HepG2 (cell line): ENCODE results near the gene ABTB2. TPM values are rescaled to one million over a fixed set of nuclear protein-coding genes. Genes with fewer than 3 reads are reported as not detected.

Source experiments
- ATAC-seq: fragments of 200-7000 bp; cut with Tn5 transposase; 3 replicates; pipeline ENCODE4 v1.9.1; 2020; ENCODE audit warnings: mild to moderate bottlenecking, moderate library complexity
- BruUV-seq: library from RNA; stranded (reverse); fragments of 400-500 nt; replicated peaks from 2 replicates; lab custom pipeline; 2021; lab: Mats Ljungman, UMichigan
- CTCF ChIA-PET: fragments of 300-600 bp; formaldehyde crosslinking; extraction: SDS; loops from one replicate; lab custom pipeline; 2021; ENCODE audit warnings: low total read pairs, inconsistent platforms, low intra/inter-chr PET ratio; lab: Yijun Ruan, JAX
- POLR2A ChIA-PET: fragments of 350-600 bp; sonication (Branson Sonifier 250); formaldehyde crosslinking; loops from one replicate; lab custom pipeline; 2020; ENCODE audit warnings: antibody characterized with exemption, inconsistent platforms; lab: Yijun Ruan, JAX
- DNase-seq: peaks from one replicate; pipeline ENCODE4 v3.0.0-alpha.2; 2015; ENCODE audit warnings: low spot score
- FAIRE-seq: peaks from 3 replicates; lab custom pipeline; 2011; peaks lifted over from hg19 to GRCh38; lab: Jason Lieb, UNC
- H2AFZ ChIP-seq: one replicate; pipeline ENCODE4 v1.6.1; 2011; ENCODE audit warnings: low read length, inconsistent platforms
- H3K27ac ChIP-seq: fragments of 300-600 bp; 3 replicates; pipeline ENCODE4 v1.8.0; 2011; ENCODE audit warnings: mixed run types, mild to moderate bottlenecking, mixed read lengths, low read length, inconsistent platforms; ENCODE audit not compliant: insufficient read depth; ENCODE audit errors: extremely low read length
- H3K27me3 ChIP-seq, 2 experiments: fragments of 200-600 bp in 1 of 2; 2 replicates in 1 of 2; 3 replicates in 1 of 2; pipeline versions ENCODE4 v1.6.0 to v1.8.0; 2011; ENCODE audit warnings: low read length in 2 of 2, mild to moderate bottlenecking in 2 of 2, moderate library complexity in 2 of 2, inconsistent platforms in 1 of 2; ENCODE audit not compliant: insufficient read depth in 2 of 2, control insufficient read depth in 1 of 2
- H3K36me3 ChIP-seq, 2 experiments: fragments of 200-600 bp in 1 of 2; replicated peaks in 1 of 2; 2 replicates in 1 of 2; 3 replicates in 1 of 2; pipeline versions ENCODE4 v1.5.1 to v1.8.0; 2011; ENCODE audit warnings: low read length in 2 of 2, inconsistent platforms in 1 of 2; ENCODE audit not compliant: insufficient read depth in 2 of 2, control insufficient read depth in 1 of 2
- H3K4me1 ChIP-seq: 2 replicates; pipeline ENCODE4 v1.5.1; 2012; ENCODE audit warnings: low read length, inconsistent platforms; ENCODE audit not compliant: insufficient read depth
- H3K4me2 ChIP-seq: 2 replicates; pipeline ENCODE4 v1.6.0; 2011; ENCODE audit warnings: low read depth, low read length, inconsistent platforms
- H3K4me3 ChIP-seq, 3 experiments: fragments of 200-600 bp in 1 of 3; sonication (generic), shearing (Covaris generic) in 1 of 3; replicated peaks in 1 of 3; 2 replicates each; pipeline ENCODE4 v1.5.1; 2011 to 2016; ENCODE audit warnings: low read length in 3 of 3, inconsistent platforms in 2 of 3, low read depth in 2 of 3, mild to moderate bottlenecking in 2 of 3, control low read depth in 1 of 3, mixed read lengths in 1 of 3; ENCODE audit not compliant: insufficient read depth in 1 of 3
- H3K79me2 ChIP-seq: one replicate; pipeline ENCODE4 v1.6.1; 2011; ENCODE audit warnings: low read length, inconsistent platforms; ENCODE audit not compliant: insufficient read depth
- H3K9ac ChIP-seq: 2 replicates; pipeline ENCODE4 v1.6.0; 2011; ENCODE audit warnings: mild to moderate bottlenecking, low read depth, low read length, inconsistent platforms; ENCODE audit not compliant: insufficient read depth
- H3K9me3 ChIP-seq: 2 replicates; pipeline ENCODE4 v1.5.1; 2012; ENCODE audit warnings: mild to moderate bottlenecking, low read length
- H4K20me1 ChIP-seq: 2 replicates; pipeline ENCODE4 v1.6.0; 2011; ENCODE audit warnings: inconsistent platforms, mild to moderate bottlenecking, low read length, moderate library complexity; ENCODE audit not compliant: insufficient read depth
- ARID2 ChIP-seq: sonication (generic); formaldehyde crosslinking; IDR thresholded peaks from 2 replicates; pipeline ENCODE4 v1.8.1; 2022; ENCODE audit warnings: mild to moderate bottlenecking, missing genetic modification reagents, borderline replicate concordance
- BHLHE40 ChIP-seq: IDR thresholded peaks from 2 replicates; pipeline ENCODE4 v1.6.1; 2011; ENCODE audit warnings: low read length, improper control_type of control experiment
- HMG20B ChIP-seq: conservative IDR thresholded peaks from 2 replicates; pipeline ENCODE4 v1.6.1; 2016; ENCODE audit warnings: missing genetic modification reagents, missing compliant biosample characterization
- HOXD1 ChIP-seq: sonication (generic); formaldehyde crosslinking; IDR thresholded peaks from 2 replicates; pipeline ENCODE4 v1.5.0; 2020; ENCODE audit warnings: missing genetic modification reagents
- MTF1 ChIP-seq: sonication (generic); formaldehyde crosslinking; IDR thresholded peaks from 2 replicates; pipeline ENCODE4 v1.5.0; 2020; ENCODE audit warnings: missing genetic modification reagents
- SP2 ChIP-seq: sonication (generic); formaldehyde crosslinking; IDR thresholded peaks from 2 replicates; pipeline ENCODE4 v1.5.1; 2020; ENCODE audit warnings: mild to moderate bottlenecking, missing genetic modification reagents
- ZNF674 ChIP-seq: sonication (generic); formaldehyde crosslinking; IDR thresholded peaks from 2 replicates; pipeline ENCODE4 v1.5.0; 2020; ENCODE audit warnings: low read depth, mild to moderate bottlenecking, missing genetic modification reagents
- ZSCAN30 ChIP-seq: sonication (generic); formaldehyde crosslinking; IDR thresholded peaks from 2 replicates; pipeline ENCODE4 v1.5.0; 2020; ENCODE audit warnings: mild to moderate bottlenecking, missing genetic modification reagents
- WGBS: methylation state at CpG from one replicate; pipeline ENCODE4 v1.1.6; 2017; ENCODE audit warnings: low lambda C conversion rate; 5-methylcytosine and 5-hydroxymethylcytosine counted together
- in situ Hi-C: cut with HindIII; loops from 2 replicates; pipeline ENCODE4 v1.10.0; 2017; ENCODE audit warnings: low pct_unique_long_range_greater_than_20kb; ENCODE audit not compliant: extremely low pct_ligation_motif_present
- intact Hi-C: fragments of 100-400 bp; cut with micrococcal nuclease; formaldehyde crosslinking; loops from one replicate; pipeline ENCODE4 v1.10.0; 2022; ENCODE audit not compliant: unreplicated experiment
- polyA plus RNA-seq, 8 experiments: library from polyadenylated mRNA; depleted of rRNA in 3 of 8; stranded (reverse) in 7 of 8; unstranded in 1 of 8; fragments of >200 nt; fragmentation: Illumina TruSeq in 4 of 8; extraction: Trizol in 4 of 8; gene quantifications; 2 replicates each; pipeline versions ENCODE4 v1.2.1 to v1.2.3, GENCODE V29; 2011 to 2016; ENCODE audit warnings: low read depth in 4 of 8, missing spikeins in 1 of 8, mixed read lengths in 1 of 8; ENCODE audit not compliant: insufficient read depth in 1 of 8
- total RNA-seq, 5 experiments: library from RNA; depleted of rRNA; stranded (reverse); fragments of >200 nt; fragmentation: Illumina TruSeq; extraction: Trizol; gene quantifications; 2 replicates each; pipeline ENCODE4 v1.2.3, GENCODE V29; 2016; ENCODE audit warnings: low read depth in 1 of 5
- TF ChIP-seq, protein P1 (sequence below): sonication (generic); formaldehyde crosslinking; IDR thresholded peaks from 2 replicates; pipeline ENCODE4 v1.5.1; 2020; ENCODE audit warnings: missing genetic modification reagents, mild to moderate bottlenecking, borderline replicate concordance
- TF ChIP-seq, protein P2 (sequence below): IDR thresholded peaks from 2 replicates; pipeline ENCODE4 v1.6.1; 2012; ENCODE audit warnings: inconsistent platforms
- TF ChIP-seq, protein P3 (sequence below): sonication (generic); formaldehyde crosslinking; IDR thresholded peaks from 2 replicates; pipeline ENCODE4 v1.5.0; 2020; ENCODE audit warnings: mild to moderate bottlenecking, missing genetic modification reagents, borderline replicate concordance

The ABTB2 gene
- total and polyA plus RNA-seq, 2 of the 13 experiments (the other 11 are each of a cell fraction or from before 2014, with no cell fraction given) = 5.1 to 15.4 TPM

DNA sequence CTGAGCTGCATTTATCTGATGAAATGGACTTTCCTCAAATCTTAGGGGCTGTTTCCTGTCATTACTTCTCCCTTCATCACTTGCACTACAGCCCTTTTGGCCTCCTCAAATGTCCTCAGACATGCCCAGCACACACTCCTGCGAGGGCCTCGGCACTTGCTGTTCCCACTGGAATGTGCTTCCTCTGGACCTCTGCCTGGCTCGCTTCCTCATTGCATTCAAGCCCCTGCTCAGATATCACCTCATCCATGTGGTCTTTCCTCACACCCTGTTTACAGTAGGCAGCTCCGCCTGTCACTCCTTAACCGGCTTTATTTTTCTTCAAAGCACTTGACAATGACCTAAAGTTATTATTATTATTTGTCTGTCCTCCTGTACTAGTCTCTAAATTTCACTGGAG, 243.3 kb downstream of the ABTB2 start:
- over 99% methylated on average over 5 of the region's 5 CpGs for WGBS
- H3K9me3 ChIP-seq = no peaks in the 10 kb centered on the region
- CTCF ChIA-PET = no interaction called here
- no peaks in the 10 kb centered on the region for H3K4me1 ChIP-seq
- ATAC-seq (no peak), DNase-seq (no peak), FAIRE-seq (no peak)
- no peaks in the 10 kb centered on the region for H3K27me3 ChIP-seq
- H3K4me2 ChIP-seq = no peak overlapping the region
- H3K36me3 ChIP-seq = peaks cover 41 to 94% of the 10 kb centered on the region in 2 experiments
- no peak overlapping the region for H2AFZ ChIP-seq
- no peak overlapping the region for H3K4me3 ChIP-seq
- intact Hi-C loops (no loop called here), in situ Hi-C loops (no loop called here)
- TF ChIP-seq, protein P1, sequence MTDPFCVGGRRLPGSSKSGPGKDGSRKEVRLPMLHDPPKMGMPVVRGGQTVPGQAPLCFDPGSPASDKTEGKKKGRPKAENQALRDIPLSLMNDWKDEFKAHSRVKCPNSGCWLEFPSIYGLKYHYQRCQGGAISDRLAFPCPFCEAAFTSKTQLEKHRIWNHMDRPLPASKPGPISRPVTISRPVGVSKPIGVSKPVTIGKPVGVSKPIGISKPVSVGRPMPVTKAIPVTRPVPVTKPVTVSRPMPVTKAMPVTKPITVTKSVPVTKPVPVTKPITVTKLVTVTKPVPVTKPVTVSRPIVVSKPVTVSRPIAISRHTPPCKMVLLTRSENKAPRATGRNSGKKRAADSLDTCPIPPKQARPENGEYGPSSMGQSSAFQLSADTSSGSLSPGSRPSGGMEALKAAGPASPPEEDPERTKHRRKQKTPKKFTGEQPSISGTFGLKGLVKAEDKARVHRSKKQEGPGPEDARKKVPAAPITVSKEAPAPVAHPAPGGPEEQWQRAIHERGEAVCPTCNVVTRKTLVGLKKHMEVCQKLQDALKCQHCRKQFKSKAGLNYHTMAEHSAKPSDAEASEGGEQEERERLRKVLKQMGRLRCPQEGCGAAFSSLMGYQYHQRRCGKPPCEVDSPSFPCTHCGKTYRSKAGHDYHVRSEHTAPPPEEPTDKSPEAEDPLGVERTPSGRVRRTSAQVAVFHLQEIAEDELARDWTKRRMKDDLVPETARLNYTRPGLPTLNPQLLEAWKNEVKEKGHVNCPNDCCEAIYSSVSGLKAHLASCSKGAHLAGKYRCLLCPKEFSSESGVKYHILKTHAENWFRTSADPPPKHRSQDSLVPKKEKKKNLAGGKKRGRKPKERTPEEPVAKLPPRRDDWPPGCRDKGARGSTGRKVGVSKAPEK = no peak
- TF ChIP-seq SP2 (CRISPR knock-in tag) = no peak
- no peak for TF ChIP-seq HOXD1
- TF ChIP-seq BHLHE40 = no peak
- TF ChIP-seq, protein P2, sequence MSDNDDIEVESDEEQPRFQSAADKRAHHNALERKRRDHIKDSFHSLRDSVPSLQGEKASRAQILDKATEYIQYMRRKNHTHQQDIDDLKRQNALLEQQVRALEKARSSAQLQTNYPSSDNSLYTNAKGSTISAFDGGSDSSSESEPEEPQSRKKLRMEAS = no peak
- TF ChIP-seq MTF1 (CRISPR knock-in tag) = no peak
- TF ChIP-seq HMG20B = no peak
- no peak for TF ChIP-seq ZSCAN30 (CRISPR knock-in tag)
- no peak for TF ChIP-seq ARID2 (CRISPR knock-in tag)
- TF ChIP-seq ZNF674 (CRISPR knock-in tag) = no peak
- TF ChIP-seq, protein P3, sequence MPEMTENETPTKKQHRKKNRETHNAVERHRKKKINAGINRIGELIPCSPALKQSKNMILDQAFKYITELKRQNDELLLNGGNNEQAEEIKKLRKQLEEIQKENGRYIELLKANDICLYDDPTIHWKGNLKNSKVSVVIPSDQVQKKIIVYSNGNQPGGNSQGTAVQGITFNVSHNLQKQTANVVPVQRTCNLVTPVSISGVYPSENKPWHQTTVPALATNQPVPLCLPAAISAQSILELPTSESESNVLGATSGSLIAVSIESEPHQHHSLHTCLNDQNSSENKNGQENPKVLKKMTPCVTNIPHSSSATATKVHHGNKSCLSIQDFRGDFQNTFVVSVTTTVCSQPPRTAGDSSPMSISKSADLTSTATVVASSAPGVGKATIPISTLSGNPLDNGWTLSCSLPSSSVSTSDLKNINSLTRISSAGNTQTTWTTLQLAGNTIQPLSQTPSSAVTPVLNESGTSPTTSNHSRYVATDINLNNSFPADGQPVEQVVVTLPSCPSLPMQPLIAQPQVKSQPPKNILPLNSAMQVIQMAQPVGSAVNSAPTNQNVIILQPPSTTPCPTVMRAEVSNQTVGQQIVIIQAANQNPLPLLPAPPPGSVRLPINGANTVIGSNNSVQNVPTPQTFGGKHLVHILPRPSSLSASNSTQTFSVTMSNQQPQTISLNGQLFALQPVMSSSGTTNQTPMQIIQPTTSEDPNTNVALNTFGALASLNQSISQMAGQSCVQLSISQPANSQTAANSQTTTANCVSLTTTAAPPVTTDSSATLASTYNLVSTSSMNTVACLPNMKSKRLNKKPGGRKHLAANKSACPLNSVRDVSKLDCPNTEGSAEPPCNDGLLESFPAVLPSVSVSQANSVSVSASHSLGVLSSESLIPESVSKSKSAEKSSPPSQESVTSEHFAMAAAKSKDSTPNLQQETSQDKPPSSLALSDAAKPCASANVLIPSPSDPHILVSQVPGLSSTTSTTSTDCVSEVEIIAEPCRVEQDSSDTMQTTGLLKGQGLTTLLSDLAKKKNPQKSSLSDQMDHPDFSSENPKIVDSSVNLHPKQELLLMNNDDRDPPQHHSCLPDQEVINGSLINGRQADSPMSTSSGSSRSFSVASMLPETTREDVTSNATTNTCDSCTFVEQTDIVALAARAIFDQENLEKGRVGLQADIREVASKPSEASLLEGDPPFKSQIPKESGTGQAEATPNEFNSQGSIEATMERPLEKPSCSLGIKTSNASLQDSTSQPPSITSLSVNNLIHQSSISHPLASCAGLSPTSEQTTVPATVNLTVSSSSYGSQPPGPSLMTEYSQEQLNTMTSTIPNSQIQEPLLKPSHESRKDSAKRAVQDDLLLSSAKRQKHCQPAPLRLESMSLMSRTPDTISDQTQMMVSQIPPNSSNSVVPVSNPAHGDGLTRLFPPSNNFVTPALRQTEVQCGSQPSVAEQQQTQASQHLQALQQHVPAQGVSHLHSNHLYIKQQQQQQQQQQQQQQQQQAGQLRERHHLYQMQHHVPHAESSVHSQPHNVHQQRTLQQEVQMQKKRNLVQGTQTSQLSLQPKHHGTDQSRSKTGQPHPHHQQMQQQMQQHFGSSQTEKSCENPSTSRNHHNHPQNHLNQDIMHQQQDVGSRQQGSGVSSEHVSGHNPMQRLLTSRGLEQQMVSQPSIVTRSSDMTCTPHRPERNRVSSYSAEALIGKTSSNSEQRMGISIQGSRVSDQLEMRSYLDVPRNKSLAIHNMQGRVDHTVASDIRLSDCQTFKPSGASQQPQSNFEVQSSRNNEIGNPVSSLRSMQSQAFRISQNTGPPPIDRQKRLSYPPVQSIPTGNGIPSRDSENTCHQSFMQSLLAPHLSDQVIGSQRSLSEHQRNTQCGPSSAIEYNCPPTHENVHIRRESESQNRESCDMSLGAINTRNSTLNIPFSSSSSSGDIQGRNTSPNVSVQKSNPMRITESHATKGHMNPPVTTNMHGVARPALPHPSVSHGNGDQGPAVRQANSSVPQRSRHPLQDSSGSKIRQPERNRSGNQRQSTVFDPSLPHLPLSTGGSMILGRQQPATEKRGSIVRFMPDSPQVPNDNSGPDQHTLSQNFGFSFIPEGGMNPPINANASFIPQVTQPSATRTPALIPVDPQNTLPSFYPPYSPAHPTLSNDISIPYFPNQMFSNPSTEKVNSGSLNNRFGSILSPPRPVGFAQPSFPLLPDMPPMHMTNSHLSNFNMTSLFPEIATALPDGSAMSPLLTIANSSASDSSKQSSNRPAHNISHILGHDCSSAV (CRISPR knock-in tag) = no peak
- POLR2A ChIA-PET = interaction anchor here (2.0 kb wide), 1 partner anchor 9 kb away, joined by 8 read pairs; the partner anchor contains the start of gene NAT10
- no TSS peak for BruUV-seq
- no peak overlapping the region for H3K9ac ChIP-seq
- H3K79me2 ChIP-seq = peaks cover 4% of the 10 kb centered on the region
- H4K20me1 ChIP-seq = no peaks in the 10 kb centered on the region
- H3K27ac ChIP-seq = no peak overlapping the region
